Upper lobe of right lung (tissue), 1 donor: ENCODE results near the gene DIS3L2. TPM values are rescaled to one million over a fixed set of nuclear protein-coding genes. Genes with fewer than 3 reads are reported as not detected.

Experiments used
- ATAC-seq: fragments of 200-7000 bp; cut with Tn5 transposase; one replicate; pipeline ENCODE4 v1.9.1; 2020; ENCODE audit warnings: mild to moderate bottlenecking, moderate library complexity
- DNase-seq: peaks from one replicate; pipeline ENCODE4 v3.0.0-alpha.2; 2020
- H3K27ac ChIP-seq: fragments of 200-600 bp; one replicate; pipeline ENCODE4 v1.8.0; 2022
- H3K27me3 ChIP-seq: fragments of 200-600 bp; one replicate; pipeline ENCODE4 v1.8.0; 2022; ENCODE audit warnings: mild to moderate bottlenecking
- H3K36me3 ChIP-seq: fragments of 200-600 bp; one replicate; pipeline ENCODE4 v1.8.0; 2022
- H3K4me1 ChIP-seq: fragments of 200-600 bp; one replicate; pipeline ENCODE4 v1.8.0; 2022
- H3K4me3 ChIP-seq: fragments of 200-600 bp; one replicate; pipeline ENCODE4 v1.8.0; 2022; ENCODE audit warnings: mild to moderate bottlenecking
- H3K9me3 ChIP-seq: fragments of 200-600 bp; one replicate; pipeline ENCODE4 v1.8.0; 2022
- intact Hi-C: fragments of 100-400 bp; cut with DNase I; formaldehyde crosslinking; loops from one replicate; pipeline ENCODE4 v1.11.0; 2022
- total RNA-seq: library from RNA; stranded (reverse); fragmentation: NEBNext Ultra II Directional; extraction: Animal tissue kit (Norgen Biotek cat#: 25700); gene quantifications from one replicate; pipeline ENCODE4 v1.2.1, GENCODE V29; 2021
- TF ChIP-seq, protein P1 (sequence below): fragments of 200-600 bp; IDR thresholded peaks from one replicate; pipeline ENCODE4 v1.8.0; 2022; ENCODE audit warnings: antibody characterized with exemption
- donor health status: DM: no; HTN: yes; CAD: no; lungs with severe emphysema.

DIS3L2 gene
- total RNA-seq, 1 donor from 2014 or later: 35.8 TPM

DNA sequence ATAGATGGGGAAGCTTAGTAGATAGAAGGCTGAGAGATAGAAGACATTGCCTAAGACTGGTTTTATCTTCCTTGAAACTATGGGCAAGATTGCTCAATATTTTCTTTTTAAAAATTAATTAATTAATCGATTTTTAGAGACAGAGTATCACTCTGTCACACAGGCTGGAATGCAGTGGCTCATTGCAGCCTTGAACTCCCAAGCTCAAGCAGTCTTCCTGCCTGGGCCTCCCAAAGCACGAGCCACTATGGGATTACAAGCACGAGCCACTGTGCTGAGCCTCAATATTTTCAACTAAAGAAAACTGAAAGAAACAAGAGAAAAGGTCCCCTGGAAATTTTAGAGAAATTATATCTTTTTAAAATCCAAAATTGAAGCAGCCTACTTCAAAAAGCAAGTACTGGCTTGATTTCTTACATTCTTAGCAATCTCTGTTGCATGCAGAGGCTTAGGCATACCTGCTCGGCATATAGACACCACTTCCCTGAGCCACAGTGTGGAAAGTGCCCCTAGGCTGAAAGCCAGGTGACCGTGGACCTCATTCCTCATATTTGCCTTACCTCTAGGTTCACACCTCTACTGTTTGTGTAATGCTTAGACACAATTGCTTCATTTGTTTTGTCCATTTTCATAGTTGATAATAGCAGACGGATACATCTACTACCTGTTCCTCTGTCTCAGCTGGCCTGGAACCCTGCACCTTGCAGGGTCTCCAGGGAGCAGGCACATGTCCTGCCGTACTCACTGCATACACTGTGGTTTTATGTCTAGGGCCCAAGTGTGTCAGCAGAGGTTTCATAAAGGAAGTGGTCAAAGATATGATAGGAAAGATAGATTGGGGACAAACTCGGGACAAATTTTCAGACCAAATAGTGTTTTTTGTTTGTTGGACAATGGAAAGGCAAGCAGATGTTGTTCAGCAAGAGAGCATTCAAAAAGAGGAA is 250.5 kb downstream of the DIS3L2 start:
- ATAC-seq (no peak), DNase-seq (no peak)
- intact Hi-C loops: no loop called here

DNA sequence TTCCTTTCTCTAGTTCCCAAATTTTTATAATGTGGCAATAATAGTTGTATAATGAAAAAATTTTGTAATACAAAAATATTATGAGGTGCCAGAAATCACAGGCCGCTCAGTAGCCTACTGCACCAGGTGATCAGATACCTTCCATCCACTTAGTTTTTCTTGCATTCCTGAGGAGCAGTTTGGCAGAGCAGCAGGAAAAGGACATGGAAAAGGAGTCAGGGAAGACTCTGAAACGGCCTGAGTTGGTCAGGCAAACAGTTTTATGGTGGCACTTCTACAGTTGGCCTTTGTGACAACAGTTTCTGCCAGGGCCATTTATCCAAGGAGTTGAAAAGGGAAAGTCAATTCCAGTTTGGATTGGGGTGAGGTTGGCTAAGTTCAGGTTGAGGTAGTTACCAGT is 251.7 kb downstream of the DIS3L2 start:
- no peak overlapping the region for H3K27ac ChIP-seq
- DNase-seq (no peak), ATAC-seq (no peak)
- peaks cover 7% of the 10 kb centered on the region for H3K36me3 ChIP-seq
- H3K27me3 ChIP-seq: no peaks in the 10 kb centered on the region
- no peaks in the 10 kb centered on the region for H3K4me1 ChIP-seq
- TF ChIP-seq, protein P1, sequence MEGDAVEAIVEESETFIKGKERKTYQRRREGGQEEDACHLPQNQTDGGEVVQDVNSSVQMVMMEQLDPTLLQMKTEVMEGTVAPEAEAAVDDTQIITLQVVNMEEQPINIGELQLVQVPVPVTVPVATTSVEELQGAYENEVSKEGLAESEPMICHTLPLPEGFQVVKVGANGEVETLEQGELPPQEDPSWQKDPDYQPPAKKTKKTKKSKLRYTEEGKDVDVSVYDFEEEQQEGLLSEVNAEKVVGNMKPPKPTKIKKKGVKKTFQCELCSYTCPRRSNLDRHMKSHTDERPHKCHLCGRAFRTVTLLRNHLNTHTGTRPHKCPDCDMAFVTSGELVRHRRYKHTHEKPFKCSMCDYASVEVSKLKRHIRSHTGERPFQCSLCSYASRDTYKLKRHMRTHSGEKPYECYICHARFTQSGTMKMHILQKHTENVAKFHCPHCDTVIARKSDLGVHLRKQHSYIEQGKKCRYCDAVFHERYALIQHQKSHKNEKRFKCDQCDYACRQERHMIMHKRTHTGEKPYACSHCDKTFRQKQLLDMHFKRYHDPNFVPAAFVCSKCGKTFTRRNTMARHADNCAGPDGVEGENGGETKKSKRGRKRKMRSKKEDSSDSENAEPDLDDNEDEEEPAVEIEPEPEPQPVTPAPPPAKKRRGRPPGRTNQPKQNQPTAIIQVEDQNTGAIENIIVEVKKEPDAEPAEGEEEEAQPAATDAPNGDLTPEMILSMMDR: no peak
- H3K9me3 ChIP-seq: no peaks in the 10 kb centered on the region
- intact Hi-C loops: no loop called here
- H3K4me3 ChIP-seq: no peak overlapping the region

More for the DNA sequence above, 250.5 kb downstream of the DIS3L2 start:
- Histone ChIP-seq H3K36me3 (peaks cover 7% of the 10 kb centered on the region), H3K27ac (no peak overlapping the region), H3K9me3 (no peaks in the 10 kb centered on the region), H3K27me3 (no peaks in the 10 kb centered on the region), H3K4me1 (no peaks in the 10 kb centered on the region), H3K4me3 (no peak overlapping the region)
- TF ChIP-seq, protein P1: no peak

DNA sequence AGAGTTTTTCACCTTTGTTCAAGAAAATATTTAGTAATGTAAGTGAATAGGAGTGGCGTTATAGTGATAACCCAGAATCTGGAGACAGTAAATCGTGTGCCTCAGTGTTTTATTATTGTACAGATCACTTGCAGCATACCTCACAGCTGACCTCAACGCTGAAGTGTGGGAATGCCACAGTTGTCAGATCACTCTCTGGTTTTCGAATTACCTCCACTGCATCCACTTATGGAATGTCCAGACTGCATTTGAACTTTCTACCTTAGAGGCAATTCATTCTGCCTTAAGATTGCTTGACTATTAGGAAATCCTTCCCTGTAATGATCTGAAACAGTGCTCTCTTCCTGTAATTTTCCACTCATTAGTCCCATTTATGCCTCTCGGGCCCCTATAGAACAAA is 252.5 kb downstream of the DIS3L2 start:
- intact Hi-C loops: no loop called here
- TF ChIP-seq, protein P1: no peak
- no peak for DNase-seq
- H3K4me3 ChIP-seq: no peak overlapping the region
- no peak for ATAC-seq
- peaks cover 7% of the 10 kb centered on the region for H3K36me3 ChIP-seq
- no peaks in the 10 kb centered on the region for H3K9me3 ChIP-seq
- no peaks in the 10 kb centered on the region for H3K27me3 ChIP-seq
- no peak overlapping the region for H3K27ac ChIP-seq
- H3K4me1 ChIP-seq: no peaks in the 10 kb centered on the region

DNA sequence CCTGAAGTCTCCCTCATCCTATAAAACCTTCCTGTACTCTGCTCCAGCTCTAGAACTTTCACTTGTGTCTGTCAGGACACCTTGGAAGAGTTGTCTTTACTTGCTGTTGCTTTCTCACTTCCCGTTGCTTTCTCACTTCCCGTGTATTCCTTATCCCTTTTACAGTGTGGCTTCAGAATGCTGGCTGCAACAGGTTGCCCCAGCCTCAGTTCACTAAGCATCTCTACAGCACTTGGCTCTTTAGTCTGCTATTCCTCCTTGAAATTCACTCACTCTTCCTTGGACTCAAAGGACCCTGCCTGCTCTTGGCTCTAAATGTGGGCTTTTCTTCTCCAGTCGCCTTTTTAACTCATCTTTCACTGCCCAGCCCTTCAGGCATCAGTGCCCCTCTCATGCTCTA is 254.5 kb downstream of the DIS3L2 start:
- Histone ChIP-seq H3K27me3 (no peaks in the 10 kb centered on the region), H3K4me1 (no peaks in the 10 kb centered on the region), H3K4me3 (no peak overlapping the region), H3K9me3 (no peaks in the 10 kb centered on the region), H3K36me3 (no peaks in the 10 kb centered on the region), H3K27ac (no peak overlapping the region)
- intact Hi-C loops: no loop called here
- DNase-seq: no peak
- TF ChIP-seq, protein P1: no peak
- no peak for ATAC-seq

DNA sequence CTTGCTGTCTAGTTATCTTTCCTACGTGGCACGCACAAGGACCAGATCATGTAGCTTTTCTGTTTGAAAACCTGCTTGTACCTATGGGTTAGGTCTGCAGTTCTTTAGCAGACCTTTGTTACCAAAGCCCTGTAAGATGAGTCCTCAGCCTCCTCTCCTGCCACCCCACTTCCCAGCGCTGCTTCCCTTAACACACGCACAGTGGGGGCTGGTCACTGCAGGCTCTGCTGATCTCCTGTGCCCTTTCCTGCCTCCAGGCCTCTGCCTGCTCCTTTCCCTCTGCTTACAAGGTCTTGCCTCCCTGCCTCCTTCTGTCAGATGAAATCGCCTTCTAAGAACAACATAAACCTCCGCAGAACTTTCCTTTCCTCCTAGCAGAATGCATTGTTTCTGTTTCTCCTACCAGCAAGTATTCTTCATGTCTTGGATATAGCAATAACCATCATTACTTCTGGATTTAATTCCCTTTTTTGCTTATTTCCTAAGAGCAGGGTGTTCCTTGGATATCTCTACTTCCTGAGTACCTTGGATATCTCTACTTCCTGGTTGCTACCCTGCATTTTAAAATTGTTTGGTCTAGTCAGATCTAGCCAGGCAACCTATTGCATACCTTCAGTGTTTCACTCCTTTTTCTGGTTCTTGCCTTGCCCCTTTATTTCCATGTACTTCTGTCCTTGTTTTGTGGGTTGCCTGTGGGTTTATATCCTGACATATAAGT is 257.4 kb downstream of the DIS3L2 start:
- TF ChIP-seq, protein P1: no peak
- no peak for DNase-seq
- intact Hi-C loops: no loop called here

More for the DNA sequence above, 257.4 kb downstream of the DIS3L2 start:
- Histone ChIP-seq H3K27ac (no peak overlapping the region), H3K36me3 (no peaks in the 10 kb centered on the region), H3K4me3 (no peak overlapping the region), H3K27me3 (no peaks in the 10 kb centered on the region), H3K9me3 (no peaks in the 10 kb centered on the region), H3K4me1 (no peaks in the 10 kb centered on the region)
- ATAC-seq: no peak
